Caco-2 (cell line): Measurements from ENCODE around the gene TBL1X. TPM values are rescaled to one million over a fixed set of nuclear protein-coding genes. Genes with fewer than 3 reads are reported as not detected.

Experiments
- BruUV-seq: library from RNA; stranded (reverse); fragments of 400-500 nt; replicated peaks from 2 replicates; lab custom pipeline; 2021; lab: Mats Ljungman, UMichigan
- CTCF ChIA-PET: fragments of 300-600 bp; sonication (Branson Sonifier 250); formaldehyde crosslinking; loops from one replicate; lab custom pipeline; 2022; ENCODE audit warnings: antibody characterized with exemption; lab: Charles Lee
- POLR2A ChIA-PET: fragments of 300-600 bp; sonication (Branson Sonifier 250); formaldehyde crosslinking; loops from one replicate; lab custom pipeline; 2022; ENCODE audit warnings: antibody characterized with exemption; lab: Charles Lee
- DNase-seq, 2 experiments: peaks; one replicate each; pipeline versions ENCODE4 v3.0.0 to v3.0.0-alpha.2; 2020 to 2022
- H3K27me3 ChIP-seq: replicated peaks from 2 replicates; pipeline ENCODE4 v1.6.0; 2011; ENCODE audit warnings: low read length; ENCODE audit not compliant: control insufficient read depth, insufficient read depth
- H3K36me3 ChIP-seq: 2 replicates; pipeline ENCODE4 v1.5.1; 2011; ENCODE audit warnings: low read length; ENCODE audit not compliant: control insufficient read depth, insufficient read depth
- H3K4me1 ChIP-seq: fragments of 250-450 bp; sonication (Bioruptor Pico); 2 replicates; pipeline ENCODE4 v1.5.1; 2020; ENCODE audit warnings: mild to moderate bottlenecking
- H3K4me3 ChIP-seq: 2 replicates; pipeline ENCODE4 v1.5.1; 2011; ENCODE audit warnings: low read depth, mild to moderate bottlenecking, control low read depth, low read length
- H3K9me3 ChIP-seq: fragments of 250-450 bp; sonication (Bioruptor Pico); 2 replicates; pipeline ENCODE4 v1.5.1; 2020; ENCODE audit warnings: mild to moderate bottlenecking, moderate library complexity
- H3K27ac Mint-ChIP-seq: one replicate; pipeline ENCODE4 v1.8.0; 2022; ENCODE audit warnings: mixed read lengths; ENCODE audit not compliant: unreplicated experiment
- H3K27me3 Mint-ChIP-seq: one replicate; pipeline ENCODE4 v1.8.0; 2022; ENCODE audit warnings: mixed read lengths; ENCODE audit not compliant: insufficient read depth, unreplicated experiment
- H3K36me3 Mint-ChIP-seq: one replicate; pipeline ENCODE4 v1.8.0; 2022; ENCODE audit warnings: mild to moderate bottlenecking, mixed read lengths; ENCODE audit not compliant: insufficient read depth, unreplicated experiment
- H3K4me1 Mint-ChIP-seq: one replicate; pipeline ENCODE4 v1.8.0; 2022; ENCODE audit warnings: low read depth, mixed read lengths; ENCODE audit not compliant: unreplicated experiment
- H3K4me3 Mint-ChIP-seq: one replicate; pipeline ENCODE4 v1.8.0; 2022; ENCODE audit warnings: mild to moderate bottlenecking, moderate library complexity, mixed read lengths; ENCODE audit not compliant: unreplicated experiment
- H3K9me3 Mint-ChIP-seq: one replicate; pipeline ENCODE4 v1.8.0; 2022; ENCODE audit warnings: mixed read lengths; ENCODE audit not compliant: unreplicated experiment
- intact Hi-C: fragments of 100-400 bp; cut with micrococcal nuclease; formaldehyde crosslinking; loops from one replicate; pipeline ENCODE4 v1.10.0; 2022; ENCODE audit not compliant: unreplicated experiment
- total RNA-seq: library from RNA; stranded (reverse); gene quantifications from 2 replicates; pipeline ENCODE4 v1.2.3, GENCODE V29; 2022
- TF ChIP-seq, protein P1 (sequence below), 2 experiments: fragments of 200-600 bp in 1 of 2; IDR thresholded peaks; 1 replicate in 1 of 2; 2 replicates in 1 of 2; pipeline versions ENCODE4 v1.5.1 to v1.8.0; 2011 to 2022; ENCODE audit warnings: antibody characterized with exemption in 1 of 2, control low read depth in 1 of 2, inconsistent platforms in 1 of 2, low read depth in 1 of 2, low read length in 1 of 2, mild to moderate bottlenecking in 1 of 2, moderate library complexity in 1 of 2; ENCODE audit not compliant: insufficient read depth in 1 of 2, severe bottlenecking in 1 of 2, unreplicated experiment in 1 of 2

Gene TBL1X
- total RNA-seq, 1 experiment from 2014 or later: 84.2 TPM

- Histone ChIP-seq H3K4me3 (no peak overlapping the region), H3K36me3 (no peaks in the 10 kb centered on the region; the same call in 1 of the 2 replicates), H3K9me3 (no peaks in the 10 kb centered on the region), H3K27me3 (no peaks in the 10 kb centered on the region), H3K4me1 (no peaks in the 10 kb centered on the region)
- intact Hi-C loops: no loop called here
- H3K27ac Mint-ChIP-seq: no peak overlapping the region
- TF ChIP-seq, protein P1, sequence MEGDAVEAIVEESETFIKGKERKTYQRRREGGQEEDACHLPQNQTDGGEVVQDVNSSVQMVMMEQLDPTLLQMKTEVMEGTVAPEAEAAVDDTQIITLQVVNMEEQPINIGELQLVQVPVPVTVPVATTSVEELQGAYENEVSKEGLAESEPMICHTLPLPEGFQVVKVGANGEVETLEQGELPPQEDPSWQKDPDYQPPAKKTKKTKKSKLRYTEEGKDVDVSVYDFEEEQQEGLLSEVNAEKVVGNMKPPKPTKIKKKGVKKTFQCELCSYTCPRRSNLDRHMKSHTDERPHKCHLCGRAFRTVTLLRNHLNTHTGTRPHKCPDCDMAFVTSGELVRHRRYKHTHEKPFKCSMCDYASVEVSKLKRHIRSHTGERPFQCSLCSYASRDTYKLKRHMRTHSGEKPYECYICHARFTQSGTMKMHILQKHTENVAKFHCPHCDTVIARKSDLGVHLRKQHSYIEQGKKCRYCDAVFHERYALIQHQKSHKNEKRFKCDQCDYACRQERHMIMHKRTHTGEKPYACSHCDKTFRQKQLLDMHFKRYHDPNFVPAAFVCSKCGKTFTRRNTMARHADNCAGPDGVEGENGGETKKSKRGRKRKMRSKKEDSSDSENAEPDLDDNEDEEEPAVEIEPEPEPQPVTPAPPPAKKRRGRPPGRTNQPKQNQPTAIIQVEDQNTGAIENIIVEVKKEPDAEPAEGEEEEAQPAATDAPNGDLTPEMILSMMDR (IDR thresholded peaks at IDR 0.05; ENCODE audit: insufficient read depth in 1 of 2, low read depth in 1 of 2, low read length in 1 of 2, severe bottlenecking in 1 of 2, unreplicated experiment in 1 of 2): no peak
- no peak for DNase-seq
- no peak overlapping the region for H3K4me3 Mint-ChIP-seq
- ChIA-PET POLR2A (no interaction called here), CTCF (no interaction called here)
- peaks cover under 1% of the 10 kb centered on the region for H3K4me1 Mint-ChIP-seq
- peaks cover 51% of the 10 kb centered on the region for H3K36me3 Mint-ChIP-seq
- no peaks in the 10 kb centered on the region for H3K27me3 Mint-ChIP-seq
- BruUV-seq: no TSS peak
- H3K9me3 Mint-ChIP-seq: no peaks in the 10 kb centered on the region
These were observed 211.9 kb downstream of the TBL1X start for GRCh38 chrX:9676738-9677097.

- H3K4me1 ChIP-seq: no peaks in the 10 kb centered on the region
- no peaks in the 10 kb centered on the region; the same call in 1 of the 2 replicates for H3K36me3 ChIP-seq
- Mint-ChIP-seq H3K4me1 (peaks cover 6% of the 10 kb centered on the region), H3K27me3 (no peaks in the 10 kb centered on the region), H3K9me3 (no peaks in the 10 kb centered on the region), H3K27ac (no peak overlapping the region), H3K4me3 (no peak overlapping the region), H3K36me3 (peaks cover 54% of the 10 kb centered on the region)
- ChIA-PET POLR2A (no interaction called here), CTCF (no interaction called here)
- no peaks in the 10 kb centered on the region for H3K9me3 ChIP-seq
- DNase-seq: no peak
- H3K27me3 ChIP-seq: no peaks in the 10 kb centered on the region
- BruUV-seq: no TSS peak
- intact Hi-C loops: no loop called here
- TF ChIP-seq, protein P1 (IDR thresholded peaks at IDR 0.05; ENCODE audit: insufficient read depth in 1 of 2, low read depth in 1 of 2, low read length in 1 of 2, severe bottlenecking in 1 of 2, unreplicated experiment in 1 of 2): no peak
- H3K4me3 ChIP-seq: no peak overlapping the region
These were observed 212.4 kb downstream of the TBL1X start for GRCh38 chrX:9677098-9677739.

DNA sequence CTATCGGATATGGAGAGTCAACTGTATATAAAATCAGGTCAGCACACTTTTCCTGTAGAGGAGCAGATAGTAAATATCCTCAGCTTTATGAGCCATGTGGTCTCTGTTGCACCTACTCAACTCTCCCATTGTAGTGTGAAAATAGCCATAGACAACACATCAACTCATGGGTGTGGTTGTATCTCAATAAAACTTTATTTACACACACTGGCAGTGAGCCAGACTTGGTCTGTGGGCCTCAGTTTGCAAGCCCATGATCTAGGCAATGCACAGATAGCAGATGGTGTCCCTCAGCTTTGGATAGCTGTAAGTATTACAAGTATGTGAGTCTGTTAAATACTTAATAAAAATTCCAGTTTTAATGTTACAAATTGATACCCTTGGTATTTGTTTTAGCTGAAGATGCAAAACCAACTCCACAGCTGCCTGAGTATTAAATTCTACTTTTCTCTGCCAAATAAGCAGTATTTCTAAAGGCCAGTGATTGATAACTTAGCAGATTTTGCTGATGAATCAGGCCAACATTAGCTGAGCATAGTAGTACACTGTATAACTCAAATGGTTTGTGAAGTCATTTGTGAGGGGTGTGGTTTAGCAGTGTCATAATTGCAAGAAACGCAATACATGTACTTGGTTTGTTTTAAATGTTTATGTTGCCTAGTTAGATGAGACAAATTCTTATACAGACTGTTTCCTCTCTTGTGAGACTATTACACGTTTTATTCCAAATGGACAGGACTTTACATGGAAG is 213.5 kb downstream of the TBL1X start:
- CTCF ChIA-PET: no interaction called here

More for the DNA sequence above, 213.5 kb downstream of the TBL1X start:
- Mint-ChIP-seq H3K27ac (no peak overlapping the region), H3K4me3 (no peak overlapping the region), H3K4me1 (peaks cover 7% of the 10 kb centered on the region), H3K9me3 (no peaks in the 10 kb centered on the region), H3K36me3 (peaks cover 50% of the 10 kb centered on the region), H3K27me3 (no peaks in the 10 kb centered on the region)
- Histone ChIP-seq H3K27me3 (no peaks in the 10 kb centered on the region), H3K4me1 (no peaks in the 10 kb centered on the region), H3K36me3 (no peaks in the 10 kb centered on the region; the same call in 1 of the 2 replicates), H3K4me3 (no peak overlapping the region), H3K9me3 (no peaks in the 10 kb centered on the region)
- intact Hi-C loops: no loop called here
- no TSS peak for BruUV-seq
- TF ChIP-seq, protein P1 (IDR thresholded peaks at IDR 0.05; ENCODE audit: insufficient read depth in 1 of 2, low read depth in 1 of 2, low read length in 1 of 2, severe bottlenecking in 1 of 2, unreplicated experiment in 1 of 2): no peak
- DNase-seq: no peak
- POLR2A ChIA-PET: no interaction called here
